BLaER1 treated with 17β-estradiol and CSF1 and Interleukin-3, amounts not matched to agents 10 nM and 100 nM (cell line): ENCODE data around the gene KIRREL1.

Experiments
- H3K27ac ChIP-seq, 11 experiments: shearing (Covaris generic); formaldehyde crosslinking; 2 replicates each; pipeline ENCODE4 v1.8.1; 2022
- H3K27me3 ChIP-seq, 11 experiments: shearing (Covaris generic); formaldehyde crosslinking; 2 replicates each; pipeline ENCODE4 v1.8.1; 2022
- H3K36me3 ChIP-seq, 11 experiments: shearing (Covaris generic); formaldehyde crosslinking; 2 replicates each; pipeline ENCODE4 v1.8.1; 2022
- H3K4me1 ChIP-seq, 10 experiments: shearing (Covaris generic); formaldehyde crosslinking; 2 replicates each; pipeline ENCODE4 v1.8.1; 2022
- H3K4me2 ChIP-seq, 11 experiments: shearing (Covaris generic); formaldehyde crosslinking; 2 replicates each; pipeline ENCODE4 v1.8.1; 2022
- H3K4me3 ChIP-seq, 10 experiments: shearing (Covaris generic); formaldehyde crosslinking; 2 replicates each; pipeline ENCODE4 v1.8.1; 2022
- H3K9ac ChIP-seq, 11 experiments: shearing (Covaris generic); formaldehyde crosslinking; 2 replicates each; pipeline ENCODE4 v1.8.1; 2022
- H3K9me3 ChIP-seq, 11 experiments: shearing (Covaris generic); formaldehyde crosslinking; replicated peaks in 1 of 11; 2 replicates each; pipeline ENCODE4 v1.8.1; 2022
- H4K20me1 ChIP-seq, 11 experiments: shearing (Covaris generic); formaldehyde crosslinking; 2 replicates each; pipeline ENCODE4 v1.8.1; 2022
- Cebpa-rat ChIP-seq, 11 experiments: shearing (Covaris generic); IDR thresholded peaks; 2 replicates each; pipeline ENCODE4 v1.8.1; 2022

The KIRREL1 gene

GRCh38 chr1:158007667-158008386 lies 14.4 kb downstream of the KIRREL1 start:
- TF ChIP-seq Cebpa-rat (IDR thresholded peaks at IDR 0.05), result no peak
- peaks cover 0 to 16% (median 0%) of the 10 kb centered on the region in 11 experiments; a peak in 2 of 22 replicates for H3K36me3 ChIP-seq
- no peaks in the 10 kb centered on the region for H3K27me3 ChIP-seq
- H4K20me1 ChIP-seq, result peaks cover 0 to 94% (median 50%) of the 10 kb centered on the region in 11 experiments; a peak in 17 of 22 replicates
- H3K4me2 ChIP-seq, result peak overlapping the region in 1 of 11 experiments; percentile 3; a peak in 1 of 22 replicates
- H3K27ac ChIP-seq, result no peak overlapping the region
- no peaks in the 10 kb centered on the region for H3K9me3 ChIP-seq
- H3K4me3 ChIP-seq, result no peak overlapping the region
- peaks cover 0 to 51% (median 9%) of the 10 kb centered on the region in 10 experiments; a peak in 12 of 20 replicates for H3K4me1 ChIP-seq
- H3K9ac ChIP-seq, result no peak overlapping the region

- H3K9ac ChIP-seq, result no peak overlapping the region
- H3K4me1 ChIP-seq, result peaks cover 0 to 43% (median 12%) of the 10 kb centered on the region in 10 experiments; a peak in 15 of 20 replicates
Measured at GRCh38 chr1:158008630-158009029, 15.2 kb downstream of the KIRREL1 start.

GRCh38 chr1:158011714-158012113 lies 18.3 kb downstream of the KIRREL1 start:
- H3K9ac ChIP-seq, result no peak overlapping the region; a peak in 1 of 22 replicates
- peaks cover 0 to 48% (median 17%) of the 10 kb centered on the region in 10 experiments; a peak in 15 of 20 replicates for H3K4me1 ChIP-seq
- peak overlapping the region in 3 of 11 experiments; percentile 71 to 90 (median 79); a peak in 6 of 22 replicates for H3K4me2 ChIP-seq
- H3K36me3 ChIP-seq, result peaks cover 0 to 12% (median 0%) of the 10 kb centered on the region in 11 experiments; a peak in 2 of 22 replicates
- no peak for TF ChIP-seq Cebpa-rat (IDR thresholded peaks at IDR 0.05)
- no peak overlapping the region; a peak in 1 of 22 replicates for H3K27ac ChIP-seq
- no peaks in the 10 kb centered on the region for H3K9me3 ChIP-seq
- no peak overlapping the region for H3K4me3 ChIP-seq
- peaks cover 0 to 86% (median 48%) of the 10 kb centered on the region in 11 experiments; a peak in 15 of 22 replicates for H4K20me1 ChIP-seq
- no peaks in the 10 kb centered on the region for H3K27me3 ChIP-seq

More at GRCh38 chr1:158008630-158009029, 15.2 kb downstream of the KIRREL1 start:
- Histone ChIP-seq H3K36me3 (peaks cover 0 to 19% (median 0%) of the 10 kb centered on the region in 11 experiments; a peak in 2 of 22 replicates), H4K20me1 (peaks cover 0 to 95% (median 53%) of the 10 kb centered on the region in 11 experiments; a peak in 15 of 22 replicates), H3K27ac (no peak overlapping the region), H3K27me3 (no peaks in the 10 kb centered on the region), H3K4me2 (peak overlapping the region in 3 of 11 experiments; percentile 71 to 90 (median 79); a peak in 5 of 22 replicates), H3K4me3 (no peak overlapping the region), H3K9me3 (no peaks in the 10 kb centered on the region)
- TF ChIP-seq Cebpa-rat (IDR thresholded peaks at IDR 0.05), result no peak

- H3K36me3 ChIP-seq, result peaks cover 0 to 12% (median 0%) of the 10 kb centered on the region in 11 experiments; a peak in 1 of 22 replicates
Measured at GRCh38 chr1:158013840-158014730, 20.6 kb downstream of the KIRREL1 start.

GRCh38 chr1:158014731-158015320 lies 21.4 kb downstream of the KIRREL1 start:
- H3K9ac ChIP-seq, result no peak overlapping the region
- no peak for TF ChIP-seq Cebpa-rat (IDR thresholded peaks at IDR 0.05)
- H3K27ac ChIP-seq, result no peak overlapping the region
- no peak overlapping the region for H3K4me3 ChIP-seq
- H3K4me1 ChIP-seq, result peaks cover 2 to 58% (median 17%) of the 10 kb centered on the region in 10 experiments; a peak in 17 of 20 replicates
- no peak overlapping the region for H3K4me2 ChIP-seq
- H3K27me3 ChIP-seq, result no peaks in the 10 kb centered on the region
- no peaks in the 10 kb centered on the region for H3K9me3 ChIP-seq
- peaks cover 0 to 64% (median 43%) of the 10 kb centered on the region in 11 experiments; a peak in 15 of 22 replicates for H4K20me1 ChIP-seq
- peaks cover 0 to 12% (median 0%) of the 10 kb centered on the region in 11 experiments; a peak in 1 of 22 replicates for H3K36me3 ChIP-seq

More at GRCh38 chr1:158013840-158014730, 20.6 kb downstream of the KIRREL1 start:
- no peaks in the 10 kb centered on the region for H3K9me3 ChIP-seq
- no peak overlapping the region for H3K4me3 ChIP-seq
- TF ChIP-seq Cebpa-rat (IDR thresholded peaks at IDR 0.05), result no peak
- H4K20me1 ChIP-seq, result peaks cover 0 to 63% (median 43%) of the 10 kb centered on the region in 11 experiments; a peak in 14 of 22 replicates
- H3K27ac ChIP-seq, result no peak overlapping the region
- H3K9ac ChIP-seq, result no peak overlapping the region
- H3K4me1 ChIP-seq, result peaks cover 0 to 58% (median 18%) of the 10 kb centered on the region in 10 experiments; a peak in 15 of 20 replicates
- H3K4me2 ChIP-seq, result peak overlapping the region in 1 of 11 experiments; percentile 11; a peak in 1 of 22 replicates
- no peaks in the 10 kb centered on the region for H3K27me3 ChIP-seq

GRCh38 chr1:158016651-158017335 lies 23.3 kb downstream of the KIRREL1 start:
- H3K4me2 ChIP-seq, result peak overlapping the region in 4 of 11 experiments; percentile 10 to 36 (median 20); a peak in 4 of 22 replicates
- peaks cover 0 to 6% (median 0%) of the 10 kb centered on the region in 11 experiments; a peak in 1 of 22 replicates for H3K36me3 ChIP-seq
- H3K27ac ChIP-seq, result no peak overlapping the region
- H3K9ac ChIP-seq, result no peak overlapping the region
- peaks cover 0 to 68% (median 30%) of the 10 kb centered on the region in 11 experiments; a peak in 16 of 22 replicates for H4K20me1 ChIP-seq
- no peaks in the 10 kb centered on the region for H3K27me3 ChIP-seq
- peaks cover 18 to 58% (median 33%) of the 10 kb centered on the region in 10 experiments for H3K4me1 ChIP-seq
- H3K9me3 ChIP-seq, result no peaks in the 10 kb centered on the region
- TF ChIP-seq Cebpa-rat (IDR thresholded peaks at IDR 0.05), result no peak
- no peak overlapping the region for H3K4me3 ChIP-seq

- no peaks in the 10 kb centered on the region for H3K27me3 ChIP-seq
- H3K9ac ChIP-seq, result no peak overlapping the region
- H3K27ac ChIP-seq, result no peak overlapping the region
- peaks cover 18 to 65% (median 43%) of the 10 kb centered on the region in 10 experiments for H3K4me1 ChIP-seq
- H3K4me3 ChIP-seq, result no peak overlapping the region
- peaks cover 0 to 70% (median 26%) of the 10 kb centered on the region in 11 experiments; a peak in 16 of 22 replicates for H4K20me1 ChIP-seq
- H3K4me2 ChIP-seq, result peak overlapping the region in 2 of 11 experiments; percentile 6 to 18; a peak in 1 of 22 replicates
- no peaks in the 10 kb centered on the region for H3K9me3 ChIP-seq
- no peak for TF ChIP-seq Cebpa-rat (IDR thresholded peaks at IDR 0.05)
- peaks cover 0 to 6% (median 0%) of the 10 kb centered on the region in 11 experiments; a peak in 1 of 22 replicates for H3K36me3 ChIP-seq
Measured at GRCh38 chr1:158017800-158018595, 24.6 kb downstream of the KIRREL1 start.
